Activated CD4-positive, alpha-beta T cell treated with anti-CD3 and anti-CD28 coated beads, Interleukin-2, amount 50 U/mL, for 48 hours (primary cell): Measurements from ENCODE around the gene RING1.
"Not testable (repeated sequence)": the region's sequence is repeated elsewhere in the genome, so short reads cannot be mapped to it uniquely, and the experiment has no call there.

Source experiments
- DNase-seq, 2 experiments: peaks; one replicate each; pipeline ENCODE4 v3.0.0-alpha.2; 2020

RING1 gene

GRCh38 chr6:33207552-33208090, 679 bp upstream of the RING1 start:
- no peak for DNase-seq

- DNase-seq, result no peak
Observed at GRCh38 chr6:33209856-33210255, 1.6 kb downstream of the RING1 start.

GRCh38 chr6:33211136-33211535, 2.8 kb downstream of the RING1 start:
- no peak for DNase-seq

GRCh38 chr6:33211666-33212422, 3.5 kb downstream of the RING1 start:
- no peak for DNase-seq

- DNase-seq, result no peak
Observed at GRCh38 chr6:33212857-33213165, 4.5 kb downstream of the RING1 start.

GRCh38 chr6:33213166-33213988, 5.1 kb downstream of the RING1 start:
- peak in 1 of 2 experiments; percentile 36 for DNase-seq

- no peak for DNase-seq
Observed at GRCh38 chr6:33213989-33214335, 5.7 kb downstream of the RING1 start.

- DNase-seq, result no peak
Observed at GRCh38 chr6:33215271-33216116, 7.2 kb downstream of the RING1 start.

- no peak for DNase-seq
Observed at GRCh38 chr6:33216117-33216649, 7.9 kb downstream of the RING1 start.

- DNase-seq, result no peak
Observed at GRCh38 chr6:33217246-33217645, 8.9 kb downstream of the RING1 start.

GRCh38 chr6:33217681-33218080, 9.4 kb downstream of the RING1 start:
- DNase-seq, result no peak

GRCh38 chr6:33226503-33227120, 18.3 kb downstream of the RING1 start:
- not testable (repeated sequence) for DNase-seq

GRCh38 chr6:33235221-33235634, 26.9 kb downstream of the RING1 start:
- no peak for DNase-seq

- no peak for DNase-seq
Observed at GRCh38 chr6:33236328-33236727, 28.0 kb downstream of the RING1 start.

GRCh38 chr6:33236852-33237251, 28.6 kb downstream of the RING1 start:
- no peak for DNase-seq

- no peak for DNase-seq
Observed at GRCh38 chr6:33237741-33238140, 29.4 kb downstream of the RING1 start.

GRCh38 chr6:33241968-33242367, 33.7 kb downstream of the RING1 start:
- no peak for DNase-seq

- no peak for DNase-seq
Observed at GRCh38 chr6:33243476-33243875, 35.2 kb downstream of the RING1 start.

GRCh38 chr6:33247977-33248642, 39.8 kb downstream of the RING1 start:
- DNase-seq, result peak; percentile 97

GRCh38 chr6:33248643-33248931, 40.3 kb downstream of the RING1 start:
- DNase-seq, result no peak

GRCh38 chr6:33248932-33249731, 40.8 kb downstream of the RING1 start:
- peak; percentile 98 to 99 for DNase-seq
